ENCODE measurements around the gene MAN2A1. TPM values are rescaled to one million over a fixed set of nuclear protein-coding genes. Genes with fewer than 3 reads are reported as not detected.

The MAN2A1 gene
- total RNA-seq, 1 experiment from 2014 or later = 78.0 TPM

GRCh38 chr5:109703829-109704228 is 14.1 kb downstream of the MAN2A1 start:
- no peaks in the 10 kb centered on the region for H4K20me1 ChIP-seq (ENCODE audit: control insufficient read depth, insufficient read depth, insufficient read length)
- peaks cover 11 to 30% (median 18%) of the 10 kb centered on the region in 3 experiments; a peak in 6 of 7 replicates for H3K36me3 Mint-ChIP-seq (ENCODE audit: insufficient read depth in 1 of 3, low read depth in 3 of 3)
- H3K9me3 ChIP-seq (ENCODE audit: control insufficient read depth, low read depth, low read length) = no peaks in the 10 kb centered on the region
- no peaks in the 10 kb centered on the region for H3K9me3 Mint-ChIP-seq
- H2BK120ac ChIP-seq (ENCODE audit: low read depth, low read length, poor library complexity, severe bottlenecking) = no peak overlapping the region
- no peak overlapping the region for H3K23ac ChIP-seq (ENCODE audit: insufficient read length, low read depth, low read length)
- peaks cover 63 to 77% of the 10 kb centered on the region in 2 experiments for H3K4me1 Mint-ChIP-seq
- no peak overlapping the region for H3K4ac ChIP-seq (ENCODE audit: low read depth, low read length)
- H3K4me3 Mint-ChIP-seq = no peak overlapping the region
- no peak overlapping the region for H4K8ac ChIP-seq (replicated peaks; ENCODE audit: insufficient read length, low read depth, low read length)
- no peak overlapping the region for H3K27ac Mint-ChIP-seq
- peaks cover 11% of the 10 kb centered on the region; the same call in 1 of the 2 replicates for H3K4me1 ChIP-seq (ENCODE audit: insufficient read depth, low read length)
- H3K56ac ChIP-seq (ENCODE audit: insufficient read length, low read depth, low read length) = no peak overlapping the region
- H2AFZ ChIP-seq (ENCODE audit: low read length) = no peak overlapping the region
- no peak overlapping the region for H3K9ac ChIP-seq (ENCODE audit: extremely low read depth, insufficient read length, low read length)
- H3K23me2 ChIP-seq (ENCODE audit: insufficient read length, low read depth, low read length, poor library complexity, severe bottlenecking) = no peaks in the 10 kb centered on the region
- peaks cover 4% of the 10 kb centered on the region for H3K79me1 ChIP-seq (ENCODE audit: insufficient read depth, low read depth, low read length, poor library complexity, severe bottlenecking)
- H3K4me2 ChIP-seq (ENCODE audit: insufficient read depth, insufficient read length, low read length) = no peak overlapping the region
- H4K5ac ChIP-seq (ENCODE audit: insufficient read length, low read depth, low read length) = no peak overlapping the region
- no CpG with 5 or more reads among the region's 1 CpG for WGBS (ENCODE audit: extremely low coverage, insufficient read length, low lambda C conversion rate)
- no peaks in the 10 kb centered on the region for H3K27me3 ChIP-seq (ENCODE audit: insufficient read depth, low read length)
- H3K27me3 Mint-ChIP-seq (ENCODE audit: low read depth) = no peaks in the 10 kb centered on the region
- no peak overlapping the region for H2BK5ac ChIP-seq (ENCODE audit: insufficient read length, low read length)
- H4K91ac ChIP-seq (ENCODE audit: insufficient read length, low read depth, low read length) = no peak overlapping the region
- TF ChIP-seq CTCF (conservative IDR thresholded peaks at IDR 0.05) = no peak
- no peak overlapping the region for H3T11ph ChIP-seq (ENCODE audit: low read length)
- H3K79me2 ChIP-seq (ENCODE audit: insufficient read depth, low read length) = peaks cover 45% of the 10 kb centered on the region; the same call in 1 of the 2 replicates
- no peak overlapping the region for H3K27ac ChIP-seq (ENCODE audit: insufficient read length, low read depth, low read length)
- H2BK12ac ChIP-seq (ENCODE audit: insufficient read length, low read depth, low read length) = no peak overlapping the region
- H3K14ac ChIP-seq (ENCODE audit: insufficient read depth, low read length) = no peak overlapping the region
- no peak overlapping the region for H3K18ac ChIP-seq (ENCODE audit: insufficient read length, low read depth, low read length)
- H2BK15ac ChIP-seq (ENCODE audit: low read depth, low read length) = no peak overlapping the region
- H2AK5ac ChIP-seq (ENCODE audit: insufficient read length, low read length) = no peak overlapping the region
- no peak for DNase-seq
- H2BK20ac ChIP-seq (ENCODE audit: low read depth, low read length, poor library complexity, severe bottlenecking) = no peak overlapping the region

Data from H9 (cell line).